Measurements from ENCODE around the gene ANKS1B.

The ANKS1B gene

DNA sequence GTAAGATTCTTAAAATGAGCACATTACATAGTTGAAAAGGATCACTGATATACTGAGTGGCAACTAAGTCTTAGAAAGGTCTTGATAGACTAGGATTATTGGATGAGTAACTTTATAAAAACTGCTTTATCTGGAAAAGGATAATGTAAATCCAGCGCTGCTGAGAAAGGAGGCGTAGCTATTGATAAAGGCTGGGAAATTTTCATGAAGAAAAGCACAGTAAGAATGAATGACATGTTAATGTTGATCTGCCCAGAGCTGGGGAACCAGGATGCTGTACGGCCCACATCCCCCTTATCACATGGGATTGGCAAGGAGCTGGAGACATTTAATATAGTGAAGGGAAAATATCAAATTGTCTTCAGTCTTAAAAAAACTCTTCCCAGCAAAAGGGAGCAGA, 1165.7 kb downstream of the ANKS1B start:
- no peak for TF ChIP-seq ZNF70 (CRISPR knock-in tag; IDR thresholded peaks at IDR 0.05)
- TF ChIP-seq OSR1 (CRISPR knock-in tag; IDR thresholded peaks at IDR 0.05) = no peak
- TF ChIP-seq, protein P1, sequence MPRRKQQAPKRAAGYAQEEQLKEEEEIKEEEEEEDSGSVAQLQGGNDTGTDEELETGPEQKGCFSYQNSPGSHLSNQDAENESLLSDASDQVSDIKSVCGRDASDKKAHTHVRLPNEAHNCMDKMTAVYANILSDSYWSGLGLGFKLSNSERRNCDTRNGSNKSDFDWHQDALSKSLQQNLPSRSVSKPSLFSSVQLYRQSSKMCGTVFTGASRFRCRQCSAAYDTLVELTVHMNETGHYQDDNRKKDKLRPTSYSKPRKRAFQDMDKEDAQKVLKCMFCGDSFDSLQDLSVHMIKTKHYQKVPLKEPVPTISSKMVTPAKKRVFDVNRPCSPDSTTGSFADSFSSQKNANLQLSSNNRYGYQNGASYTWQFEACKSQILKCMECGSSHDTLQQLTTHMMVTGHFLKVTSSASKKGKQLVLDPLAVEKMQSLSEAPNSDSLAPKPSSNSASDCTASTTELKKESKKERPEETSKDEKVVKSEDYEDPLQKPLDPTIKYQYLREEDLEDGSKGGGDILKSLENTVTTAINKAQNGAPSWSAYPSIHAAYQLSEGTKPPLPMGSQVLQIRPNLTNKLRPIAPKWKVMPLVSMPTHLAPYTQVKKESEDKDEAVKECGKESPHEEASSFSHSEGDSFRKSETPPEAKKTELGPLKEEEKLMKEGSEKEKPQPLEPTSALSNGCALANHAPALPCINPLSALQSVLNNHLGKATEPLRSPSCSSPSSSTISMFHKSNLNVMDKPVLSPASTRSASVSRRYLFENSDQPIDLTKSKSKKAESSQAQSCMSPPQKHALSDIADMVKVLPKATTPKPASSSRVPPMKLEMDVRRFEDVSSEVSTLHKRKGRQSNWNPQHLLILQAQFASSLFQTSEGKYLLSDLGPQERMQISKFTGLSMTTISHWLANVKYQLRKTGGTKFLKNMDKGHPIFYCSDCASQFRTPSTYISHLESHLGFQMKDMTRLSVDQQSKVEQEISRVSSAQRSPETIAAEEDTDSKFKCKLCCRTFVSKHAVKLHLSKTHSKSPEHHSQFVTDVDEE (CRISPR knock-in tag; IDR thresholded peaks at IDR 0.05) = no peak
- TF ChIP-seq, protein P2, sequence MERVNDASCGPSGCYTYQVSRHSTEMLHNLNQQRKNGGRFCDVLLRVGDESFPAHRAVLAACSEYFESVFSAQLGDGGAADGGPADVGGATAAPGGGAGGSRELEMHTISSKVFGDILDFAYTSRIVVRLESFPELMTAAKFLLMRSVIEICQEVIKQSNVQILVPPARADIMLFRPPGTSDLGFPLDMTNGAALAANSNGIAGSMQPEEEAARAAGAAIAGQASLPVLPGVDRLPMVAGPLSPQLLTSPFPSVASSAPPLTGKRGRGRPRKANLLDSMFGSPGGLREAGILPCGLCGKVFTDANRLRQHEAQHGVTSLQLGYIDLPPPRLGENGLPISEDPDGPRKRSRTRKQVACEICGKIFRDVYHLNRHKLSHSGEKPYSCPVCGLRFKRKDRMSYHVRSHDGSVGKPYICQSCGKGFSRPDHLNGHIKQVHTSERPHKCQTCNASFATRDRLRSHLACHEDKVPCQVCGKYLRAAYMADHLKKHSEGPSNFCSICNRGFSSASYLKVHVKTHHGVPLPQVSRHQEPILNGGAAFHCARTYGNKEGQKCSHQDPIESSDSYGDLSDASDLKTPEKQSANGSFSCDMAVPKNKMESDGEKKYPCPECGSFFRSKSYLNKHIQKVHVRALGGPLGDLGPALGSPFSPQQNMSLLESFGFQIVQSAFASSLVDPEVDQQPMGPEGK (CRISPR knock-in tag; IDR thresholded peaks at IDR 0.05; ENCODE audit: borderline replicate concordance) = no peak
- TF ChIP-seq GLIS3 (CRISPR knock-in tag; IDR thresholded peaks at IDR 0.05) = no peak
- TF ChIP-seq TOX (CRISPR knock-in tag; IDR thresholded peaks at IDR 0.05; ENCODE audit: borderline replicate concordance) = no peak
- TF ChIP-seq ZFP3 (CRISPR knock-in tag; IDR thresholded peaks at IDR 0.05) = no peak
- no peak for TF ChIP-seq ZNF8 (CRISPR knock-in tag; IDR thresholded peaks at IDR 0.05)
- no peak for TF ChIP-seq ARNTL (CRISPR knock-in tag; IDR thresholded peaks at IDR 0.05; ENCODE audit: borderline replicate concordance, low read depth)
- TF ChIP-seq, protein P3, sequence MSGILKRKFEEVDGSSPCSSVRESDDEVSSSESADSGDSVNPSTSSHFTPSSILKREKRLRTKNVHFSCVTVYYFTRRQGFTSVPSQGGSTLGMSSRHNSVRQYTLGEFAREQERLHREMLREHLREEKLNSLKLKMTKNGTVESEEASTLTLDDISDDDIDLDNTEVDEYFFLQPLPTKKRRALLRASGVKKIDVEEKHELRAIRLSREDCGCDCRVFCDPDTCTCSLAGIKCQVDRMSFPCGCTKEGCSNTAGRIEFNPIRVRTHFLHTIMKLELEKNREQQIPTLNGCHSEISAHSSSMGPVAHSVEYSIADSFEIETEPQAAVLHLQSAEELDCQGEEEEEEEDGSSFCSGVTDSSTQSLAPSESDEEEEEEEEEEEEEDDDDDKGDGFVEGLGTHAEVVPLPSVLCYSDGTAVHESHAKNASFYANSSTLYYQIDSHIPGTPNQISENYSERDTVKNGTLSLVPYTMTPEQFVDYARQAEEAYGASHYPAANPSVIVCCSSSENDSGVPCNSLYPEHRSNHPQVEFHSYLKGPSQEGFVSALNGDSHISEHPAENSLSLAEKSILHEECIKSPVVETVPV (CRISPR knock-in tag; IDR thresholded peaks at IDR 0.05) = no peak
- TF ChIP-seq, protein P4, sequence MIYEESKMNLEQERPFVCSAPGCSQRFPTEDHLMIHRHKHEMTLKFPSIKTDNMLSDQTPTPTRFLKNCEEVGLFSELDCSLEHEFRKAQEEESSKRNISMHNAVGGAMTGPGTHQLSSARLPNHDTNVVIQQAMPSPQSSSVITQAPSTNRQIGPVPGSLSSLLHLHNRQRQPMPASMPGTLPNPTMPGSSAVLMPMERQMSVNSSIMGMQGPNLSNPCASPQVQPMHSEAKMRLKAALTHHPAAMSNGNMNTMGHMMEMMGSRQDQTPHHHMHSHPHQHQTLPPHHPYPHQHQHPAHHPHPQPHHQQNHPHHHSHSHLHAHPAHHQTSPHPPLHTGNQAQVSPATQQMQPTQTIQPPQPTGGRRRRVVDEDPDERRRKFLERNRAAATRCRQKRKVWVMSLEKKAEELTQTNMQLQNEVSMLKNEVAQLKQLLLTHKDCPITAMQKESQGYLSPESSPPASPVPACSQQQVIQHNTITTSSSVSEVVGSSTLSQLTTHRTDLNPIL (CRISPR knock-in tag; IDR thresholded peaks at IDR 0.05; ENCODE audit: low read depth) = no peak
- TF ChIP-seq ZC3H10 (CRISPR knock-in tag; IDR thresholded peaks at IDR 0.05) = no peak
- TF ChIP-seq, protein P5, sequence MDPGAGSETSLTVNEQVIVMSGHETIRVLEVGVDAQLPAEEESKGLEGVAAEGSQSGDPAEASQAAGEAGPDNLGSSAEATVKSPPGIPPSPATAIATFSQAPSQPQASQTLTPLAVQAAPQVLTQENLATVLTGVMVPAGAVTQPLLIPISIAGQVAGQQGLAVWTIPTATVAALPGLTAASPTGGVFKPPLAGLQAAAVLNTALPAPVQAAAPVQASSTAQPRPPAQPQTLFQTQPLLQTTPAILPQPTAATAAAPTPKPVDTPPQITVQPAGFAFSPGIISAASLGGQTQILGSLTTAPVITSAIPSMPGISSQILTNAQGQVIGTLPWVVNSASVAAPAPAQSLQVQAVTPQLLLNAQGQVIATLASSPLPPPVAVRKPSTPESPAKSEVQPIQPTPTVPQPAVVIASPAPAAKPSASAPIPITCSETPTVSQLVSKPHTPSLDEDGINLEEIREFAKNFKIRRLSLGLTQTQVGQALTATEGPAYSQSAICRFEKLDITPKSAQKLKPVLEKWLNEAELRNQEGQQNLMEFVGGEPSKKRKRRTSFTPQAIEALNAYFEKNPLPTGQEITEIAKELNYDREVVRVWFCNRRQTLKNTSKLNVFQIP (CRISPR knock-in tag; IDR thresholded peaks at IDR 0.05; ENCODE audit: borderline replicate concordance, low read depth) = no peak
- ATAC-seq = no peak

DNA sequence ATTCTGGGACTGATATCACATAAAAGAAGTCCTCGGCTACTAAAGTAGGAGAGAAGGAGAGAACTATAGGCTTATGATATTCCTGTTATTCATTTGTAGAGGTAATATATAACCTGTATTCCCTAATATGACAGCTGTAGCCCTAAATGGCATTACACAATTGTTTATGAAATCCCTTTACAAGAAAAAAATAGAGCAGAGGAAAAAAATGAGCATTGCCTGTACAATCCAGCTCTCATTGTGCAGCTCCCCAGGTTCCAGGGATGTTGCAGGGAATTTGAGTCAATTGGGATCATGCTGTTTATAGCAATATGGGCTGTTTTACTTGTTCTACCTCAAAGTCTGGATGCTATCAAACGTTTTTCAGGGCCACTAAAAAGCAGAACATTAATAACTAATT, 1166.5 kb downstream of the ANKS1B start:
- TF ChIP-seq, protein P3 (CRISPR knock-in tag; IDR thresholded peaks at IDR 0.05) = no peak
- TF ChIP-seq ISL1 (CRISPR knock-in tag; IDR thresholded peaks at IDR 0.05) (no peak), BACH2 (CRISPR knock-in tag; IDR thresholded peaks at IDR 0.05; ENCODE audit: borderline replicate concordance) (no peak), ZFP3 (CRISPR knock-in tag; IDR thresholded peaks at IDR 0.05) (no peak), ARNTL (CRISPR knock-in tag; IDR thresholded peaks at IDR 0.05; ENCODE audit: borderline replicate concordance, low read depth) (no peak), GLIS3 (CRISPR knock-in tag; IDR thresholded peaks at IDR 0.05) (no peak), TOX (CRISPR knock-in tag; IDR thresholded peaks at IDR 0.05; ENCODE audit: borderline replicate concordance) (no peak), ESRRG (CRISPR knock-in tag; IDR thresholded peaks at IDR 0.05) (no peak), ZNF70 (CRISPR knock-in tag; IDR thresholded peaks at IDR 0.05) (no peak), ZC3H10 (CRISPR knock-in tag; IDR thresholded peaks at IDR 0.05) (no peak), ZNF565 (CRISPR knock-in tag; conservative IDR thresholded peaks at IDR 0.05; ENCODE audit: low read depth) (no peak), PPARA (CRISPR knock-in tag; IDR thresholded peaks at IDR 0.05; ENCODE audit: borderline replicate concordance) (no peak), RARB (CRISPR knock-in tag; IDR thresholded peaks at IDR 0.05) (no peak)
- TF ChIP-seq, protein P5 (CRISPR knock-in tag; IDR thresholded peaks at IDR 0.05; ENCODE audit: borderline replicate concordance, low read depth) = no peak
- TF ChIP-seq, protein P1 (CRISPR knock-in tag; IDR thresholded peaks at IDR 0.05) = no peak
- TF ChIP-seq, protein P2 (CRISPR knock-in tag; IDR thresholded peaks at IDR 0.05; ENCODE audit: borderline replicate concordance) = no peak
- ATAC-seq = no peak
